NK-92 (cell line): ENCODE measurements around the gene C14orf180.

ENCODE experiments used
- DNase-seq: peaks from one replicate; lab custom pipeline; 2025; ENCODE audit not compliant: unreplicated experiment; lab: John Stamatoyannopoulos, UW

Gene C14orf180

DNA sequence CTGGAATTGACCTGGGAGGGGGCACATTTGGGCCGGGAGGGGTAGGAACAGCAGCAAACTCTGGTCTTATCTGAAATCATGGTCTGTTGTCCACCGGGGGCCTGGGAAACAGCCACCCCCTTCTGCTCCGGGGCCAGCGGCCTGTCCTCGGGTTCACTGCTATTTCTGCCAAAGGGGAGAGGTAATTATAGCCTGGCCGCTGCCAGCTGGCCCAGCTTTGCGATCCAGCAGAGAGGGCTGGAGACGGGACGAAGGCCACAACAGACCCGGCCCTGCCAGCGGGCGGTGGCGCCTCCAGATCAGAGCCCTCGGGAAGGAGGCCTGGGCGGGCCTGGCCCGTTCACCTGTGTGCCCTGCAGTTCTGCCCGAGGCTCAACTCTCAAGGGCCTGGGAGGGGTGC, at the start of gene C14orf180:
Gene C14orf180 (plus strand): TSS at position 258 of the 400 bp plus-strand sequence. CDS start 6,667 bp downstream, outside the sequence.
- DNase-seq, result no peak

DNA sequence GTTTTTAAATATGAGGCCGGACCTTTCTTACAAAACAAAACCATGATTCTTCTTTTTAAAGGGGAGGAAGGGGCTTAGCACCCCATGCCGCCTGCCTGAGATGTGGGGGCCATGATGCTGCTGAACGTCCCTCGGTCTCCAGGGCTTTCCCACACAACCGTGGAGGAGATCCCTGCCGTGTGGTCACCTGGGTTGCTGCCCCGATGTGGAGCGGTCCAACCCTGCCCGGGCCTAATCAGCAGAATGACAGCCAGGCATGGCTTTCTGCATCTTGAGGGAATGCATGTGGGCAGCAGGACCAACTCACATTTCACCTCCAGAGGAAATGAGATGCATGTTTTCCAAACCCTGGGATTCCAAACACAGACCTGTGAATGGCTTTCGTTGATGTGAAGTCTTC, 48.9 kb upstream of the C14orf180 start:
- DNase-seq, result no peak

DNA sequence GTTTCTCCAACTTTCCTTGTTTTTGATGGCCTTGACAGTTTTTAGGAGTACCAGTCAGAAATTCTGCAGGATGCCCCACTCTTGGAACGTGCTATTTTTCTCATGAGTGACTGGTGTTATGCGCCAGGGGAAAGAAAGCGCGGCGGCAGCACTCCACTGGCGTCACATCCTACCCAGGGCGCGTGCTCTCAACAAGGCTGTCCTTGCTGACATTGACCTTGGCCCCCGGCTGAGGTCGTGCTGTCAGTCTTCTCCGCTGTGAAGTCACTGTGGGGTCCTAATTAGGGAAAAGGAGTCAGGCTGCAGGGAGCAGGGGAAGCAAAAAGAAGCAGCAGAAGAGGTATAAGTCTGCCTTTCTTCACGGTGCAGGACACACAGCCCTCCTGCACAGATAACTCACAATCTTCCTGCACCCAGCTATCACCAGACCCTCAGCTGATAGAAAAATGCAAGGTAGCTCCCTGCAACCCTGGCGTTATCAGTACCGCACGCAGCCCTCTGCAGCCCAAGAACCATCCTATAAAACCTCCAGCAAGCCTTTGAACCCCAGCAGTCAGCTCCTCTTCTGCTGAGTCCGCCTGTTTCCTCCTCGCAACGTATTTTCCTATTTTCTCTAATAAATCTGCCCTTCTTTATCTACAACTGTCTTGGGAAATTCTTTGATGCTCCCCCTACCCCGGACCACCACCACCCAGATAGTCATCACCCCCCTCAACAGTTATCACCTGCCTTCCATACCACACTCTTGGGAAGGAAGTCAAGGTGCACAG, 48.0 kb upstream of the C14orf180 start:
- no peak for DNase-seq

DNA sequence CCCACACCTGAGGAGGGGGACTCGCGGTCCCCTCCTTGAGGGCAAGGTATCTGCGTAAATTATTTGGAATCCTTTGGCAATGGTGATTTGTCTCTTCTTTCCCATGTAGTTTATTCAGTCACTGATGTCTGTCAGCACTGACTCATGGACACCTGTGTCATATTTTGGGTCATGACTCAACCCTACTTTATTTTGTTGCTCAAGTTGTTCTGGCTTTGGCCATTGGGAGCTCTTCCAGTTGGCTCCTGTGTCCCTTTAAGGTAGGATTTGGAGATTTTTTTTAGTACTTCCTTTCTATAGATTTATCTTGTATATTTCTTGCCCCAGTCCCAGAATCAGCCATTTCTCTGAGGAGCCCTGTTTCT, 47.4 kb upstream of the C14orf180 start:
- no peak for DNase-seq

DNA sequence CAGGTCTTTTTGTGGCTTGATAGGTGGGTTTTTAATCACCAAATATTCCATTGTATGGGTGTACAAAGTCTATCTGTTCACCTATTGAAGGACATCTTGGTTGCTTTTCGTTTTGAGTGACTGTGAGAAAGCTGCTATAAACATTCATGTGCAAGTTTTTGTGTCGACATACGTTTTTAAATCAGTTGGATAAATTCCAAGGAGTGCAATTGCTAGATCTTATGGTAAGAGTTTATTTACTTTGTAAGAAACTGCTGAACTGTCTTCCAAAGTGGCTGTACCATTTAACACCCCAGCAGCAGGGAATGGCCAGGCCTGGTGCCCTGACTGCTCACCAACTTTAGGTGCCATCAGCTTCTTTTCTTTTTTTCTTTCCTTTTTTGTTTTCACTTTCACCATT, 45.5 kb upstream of the C14orf180 start:
- DNase-seq, result no peak

DNA sequence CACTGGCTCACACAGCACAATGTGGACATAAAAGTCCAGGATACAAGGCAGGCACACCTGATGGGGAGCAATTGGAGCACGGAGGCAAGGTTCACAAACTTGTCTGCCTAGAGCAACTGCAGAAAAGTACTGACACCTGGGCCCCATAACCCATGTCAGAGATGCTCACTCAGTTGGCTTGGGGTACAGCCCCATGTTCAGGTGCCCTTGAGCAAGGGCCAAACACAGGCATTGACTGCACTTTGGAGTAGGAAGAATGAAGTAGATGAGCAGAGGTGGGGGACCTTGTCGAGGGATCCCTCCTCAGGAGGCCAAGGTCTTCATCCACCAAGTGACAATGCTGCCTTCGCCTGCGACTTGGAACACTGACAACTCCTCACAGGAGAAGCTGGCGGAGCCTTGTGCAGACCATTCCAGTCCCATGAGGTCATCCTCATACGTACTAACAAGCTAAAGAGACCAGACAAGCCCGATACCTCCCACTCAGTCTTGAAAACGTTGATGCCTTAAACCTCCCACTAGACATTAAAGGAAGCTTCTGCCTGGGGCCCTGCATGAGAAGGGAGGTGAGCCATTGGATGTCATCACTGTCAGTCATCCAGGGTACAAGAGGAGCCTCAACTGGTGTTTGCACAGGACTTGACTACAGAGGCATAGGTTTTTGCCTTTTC, 42.5 kb upstream of the C14orf180 start:
- no peak for DNase-seq

DNA sequence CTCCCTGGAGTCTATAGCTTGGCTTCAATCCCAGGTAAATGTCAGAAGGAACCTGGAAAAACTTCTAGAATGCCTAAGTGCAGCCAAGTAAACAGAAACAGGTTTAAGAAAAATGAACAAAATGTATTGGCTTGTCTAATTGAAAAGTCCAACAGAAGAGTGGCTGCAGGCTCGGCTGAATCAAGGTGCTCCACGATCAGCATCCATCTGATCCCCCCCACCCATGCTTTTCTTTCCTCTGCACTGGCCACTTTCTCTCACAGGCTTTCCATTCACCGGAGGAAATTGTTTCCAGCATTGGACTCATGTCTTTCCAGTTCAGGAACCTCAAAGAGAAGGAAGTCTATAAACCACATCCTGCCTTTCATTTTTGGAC, 42.0 kb upstream of the C14orf180 start:
- no peak for DNase-seq

DNA sequence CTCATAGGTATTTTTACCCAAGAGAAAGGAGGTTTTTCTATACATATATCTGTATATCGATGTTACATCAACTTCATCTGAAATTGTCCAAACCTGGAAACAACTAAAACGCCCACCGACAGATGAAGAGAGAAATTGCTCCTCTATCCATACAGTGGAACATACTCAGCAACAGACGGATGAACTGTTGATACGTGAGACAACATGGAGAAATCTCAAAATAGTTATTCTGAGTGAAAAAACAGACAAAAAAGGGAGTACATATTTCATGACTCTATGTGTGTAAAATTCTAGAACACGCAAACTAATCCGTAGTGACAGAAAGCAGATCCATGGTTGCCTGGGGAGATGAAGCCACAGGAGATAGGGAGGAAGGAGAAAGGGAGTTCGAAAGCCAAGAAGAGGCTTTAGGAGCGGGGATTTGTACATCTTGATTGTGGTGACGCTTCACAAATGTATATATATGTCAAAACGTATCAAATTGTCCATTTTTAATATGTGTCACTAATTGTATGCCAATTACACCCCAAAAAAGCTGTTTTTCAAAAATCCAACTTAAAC, 37.6 kb upstream of the C14orf180 start:
- DNase-seq, result no peak

DNA sequence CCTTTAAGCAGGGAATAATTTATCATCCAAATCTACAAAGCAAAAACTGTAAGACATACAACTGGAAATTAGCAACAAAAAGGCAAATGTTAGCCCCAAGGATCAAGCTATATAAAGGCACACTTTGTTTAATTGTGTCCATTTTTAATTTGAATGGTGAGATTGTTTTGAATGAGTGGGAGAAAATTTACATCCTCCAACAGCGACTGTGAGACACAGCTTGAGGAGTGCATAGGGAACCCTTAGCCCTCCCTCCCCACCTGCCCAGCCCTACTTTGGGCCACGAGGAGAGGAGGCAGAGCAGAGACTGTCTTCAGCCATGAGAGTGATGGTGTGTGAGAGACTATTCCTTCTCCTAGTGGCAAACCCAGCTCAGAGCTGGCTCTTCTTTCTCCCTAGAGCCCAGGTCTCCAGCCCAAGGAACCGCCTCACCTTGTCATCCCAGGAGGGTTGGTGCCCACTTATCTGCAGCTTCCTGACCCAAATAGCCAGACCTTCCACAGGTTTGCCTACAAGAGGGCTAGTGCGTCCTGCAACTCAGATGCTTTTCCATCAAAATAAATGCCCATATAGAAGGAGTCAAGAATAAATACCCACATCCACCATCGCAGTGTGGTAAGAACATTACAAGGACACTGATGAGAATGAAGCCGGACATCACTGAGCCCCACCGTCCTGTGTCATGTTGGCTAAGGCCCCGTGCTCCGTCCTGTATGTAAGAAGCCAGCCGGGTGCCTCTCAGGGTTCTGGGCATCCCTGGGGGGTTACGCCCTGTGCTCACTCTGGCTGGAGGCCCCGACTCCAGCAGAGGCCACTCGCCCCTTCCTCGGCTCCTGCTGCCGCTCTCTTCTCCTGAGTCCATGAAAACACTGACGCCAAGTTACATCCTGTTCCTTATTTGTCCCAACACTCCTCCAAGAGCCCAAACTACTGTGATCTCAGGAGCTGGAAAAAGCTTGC, 36.4 kb upstream of the C14orf180 start:
- DNase-seq, result no peak

DNA sequence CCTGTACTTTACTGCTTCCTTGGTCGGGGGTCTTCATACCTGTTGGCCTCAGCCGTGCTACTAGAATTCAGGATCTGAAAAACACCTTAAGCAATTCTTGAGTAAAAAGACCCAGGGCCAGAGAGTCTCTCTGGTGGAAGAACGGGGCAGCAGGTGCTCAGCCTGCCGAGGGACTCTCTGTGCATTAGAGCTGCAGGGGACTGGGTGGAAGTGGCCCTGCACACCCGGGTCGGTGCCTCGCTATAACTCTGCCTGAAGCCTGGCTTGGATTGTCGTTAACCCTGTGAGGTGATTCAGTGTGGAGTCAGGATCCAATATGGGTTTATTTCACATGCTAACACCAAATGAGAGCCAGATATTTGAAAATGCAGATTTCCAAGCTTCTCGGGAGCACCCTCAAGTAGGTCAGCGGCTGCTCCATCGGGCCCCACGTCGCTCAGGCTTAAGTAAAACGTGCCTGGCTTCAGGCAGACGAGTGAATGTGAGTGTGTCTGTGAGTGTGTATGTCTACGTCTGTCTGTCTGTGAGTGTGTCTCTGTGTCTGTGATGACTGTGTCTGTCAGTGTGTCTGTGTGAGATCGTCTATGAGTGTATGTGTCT, 35.1 kb upstream of the C14orf180 start:
- DNase-seq, result no peak

DNA sequence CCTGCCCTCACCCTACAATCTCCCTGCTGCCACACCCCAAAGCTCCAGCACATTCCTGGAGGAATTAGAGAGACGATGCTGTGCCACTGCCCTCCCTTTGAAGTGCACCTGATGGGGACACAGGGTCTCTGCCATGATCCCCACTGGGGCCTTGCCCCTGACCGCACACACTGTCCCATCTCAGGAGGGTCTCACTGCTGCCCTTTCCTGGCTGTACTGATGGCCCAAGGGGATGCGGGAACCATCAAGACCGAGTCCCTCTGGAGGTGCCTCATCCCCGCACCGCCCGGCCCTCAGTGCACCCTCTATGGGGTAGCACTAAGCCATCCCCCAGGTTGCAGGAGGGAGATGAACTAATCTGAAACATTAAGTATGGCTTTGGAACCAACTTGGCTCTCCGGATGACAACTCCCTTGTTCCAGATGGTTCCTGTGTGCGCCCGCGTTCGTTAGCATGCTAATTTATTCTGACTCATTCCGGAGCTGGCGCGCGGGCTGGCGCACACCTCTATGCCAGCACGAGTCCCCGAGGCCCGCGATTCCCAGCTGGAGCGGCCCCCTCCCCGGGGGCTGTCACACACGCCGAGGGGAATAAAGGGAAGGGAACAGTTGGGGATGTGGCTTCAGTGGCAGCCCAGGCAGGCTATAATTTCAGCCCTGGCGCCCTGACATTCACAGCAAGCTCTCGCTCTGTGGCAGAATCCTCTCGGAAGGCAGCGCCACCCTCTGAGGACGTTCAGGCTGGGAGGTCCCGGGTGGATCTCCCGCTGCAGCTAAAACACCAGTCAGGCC, 34.2 kb upstream of the C14orf180 start:
- no peak for DNase-seq

DNA sequence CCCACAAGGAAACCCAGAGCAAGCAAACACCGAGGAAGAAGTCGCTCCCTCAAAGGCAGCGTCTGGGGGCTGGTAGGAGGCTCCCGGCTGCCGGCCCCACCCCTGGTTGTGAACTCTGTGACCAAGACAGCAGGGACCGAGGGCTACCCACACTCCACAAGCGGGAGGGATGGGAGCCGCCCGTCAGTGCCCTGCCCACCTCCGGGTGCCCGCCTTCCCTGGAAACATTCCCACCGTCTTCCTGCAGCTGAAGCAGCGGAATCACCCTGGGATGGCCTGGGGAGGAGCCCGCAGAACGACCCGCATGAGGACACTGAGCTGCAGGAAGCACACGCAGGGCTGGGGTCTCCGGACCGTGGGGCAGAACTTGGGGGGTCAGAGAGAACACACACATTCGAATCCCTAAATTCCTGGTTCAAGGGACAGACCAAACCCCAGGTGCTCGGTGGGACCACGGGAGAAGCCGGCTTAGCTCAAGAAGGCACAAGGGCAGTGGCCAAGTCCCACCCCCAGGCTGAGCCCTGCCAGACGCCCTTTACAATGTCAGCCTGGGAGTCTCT, 33.5 kb upstream of the C14orf180 start:
- no peak for DNase-seq

DNA sequence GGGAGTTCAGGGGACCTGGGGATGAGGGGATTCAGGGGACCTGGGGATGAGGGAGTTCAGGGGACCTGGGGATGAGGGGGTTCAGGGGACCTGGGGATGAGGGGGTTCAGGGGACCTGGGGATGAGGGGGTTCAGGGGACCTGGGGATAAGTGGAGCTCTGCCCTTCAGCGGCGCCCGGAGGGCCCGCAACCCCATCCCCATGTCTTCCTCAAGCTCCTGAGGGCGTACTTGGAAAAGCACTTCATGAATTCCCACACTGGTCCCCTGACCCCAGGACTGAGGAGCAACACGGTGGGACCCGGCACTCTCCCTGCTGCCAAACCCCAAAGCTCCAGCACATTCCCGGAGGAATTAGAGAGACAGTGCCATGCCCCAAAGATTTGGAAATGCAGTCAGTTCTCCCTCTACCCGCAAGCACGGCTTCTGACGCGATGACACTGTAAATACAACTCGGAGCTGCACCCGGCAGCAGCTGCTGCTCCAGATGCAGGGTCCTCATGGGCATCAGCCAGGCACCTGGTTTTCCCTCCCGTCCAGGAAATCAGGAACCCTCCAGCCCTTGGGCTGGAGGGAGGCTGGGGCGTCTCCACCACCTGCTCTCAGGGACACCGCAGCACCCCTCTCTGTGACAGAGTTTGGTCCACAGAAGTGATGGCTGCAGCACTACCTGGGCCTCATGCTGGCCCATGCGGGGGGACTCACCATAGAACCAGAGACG, 32.8 kb upstream of the C14orf180 start:
- no peak for DNase-seq

DNA sequence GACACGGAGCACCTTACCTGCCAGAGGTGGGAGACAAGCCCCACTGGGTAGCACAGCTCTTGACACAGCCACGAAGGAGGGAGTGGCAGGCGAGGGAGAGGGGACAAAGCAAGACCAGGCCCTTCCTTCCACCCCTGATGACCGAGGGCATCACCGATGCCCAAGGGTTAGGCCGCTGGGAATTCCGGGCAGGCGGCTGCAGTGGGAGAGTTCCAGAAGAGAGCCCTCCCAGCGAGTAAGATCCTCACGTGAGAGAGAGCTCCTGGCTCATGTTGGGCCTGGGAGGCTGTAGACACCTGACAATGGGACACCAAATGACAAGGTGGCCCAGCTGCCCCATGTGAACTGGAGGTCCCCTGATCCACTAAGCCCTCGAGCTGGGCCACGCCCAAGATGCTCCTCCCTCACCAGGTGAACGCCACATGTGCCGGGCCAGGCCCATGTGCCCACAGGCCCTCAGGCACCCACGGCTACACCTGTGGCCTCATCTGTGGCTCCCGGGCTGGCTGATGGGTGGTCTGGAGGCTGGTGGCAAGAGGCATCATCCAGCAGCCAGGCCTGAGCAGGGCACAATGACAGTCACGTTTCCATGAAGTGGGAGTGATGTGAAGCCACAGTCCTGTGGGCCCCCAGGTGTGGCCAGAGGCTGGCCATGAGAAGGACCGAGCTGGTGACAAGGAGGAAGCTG, 32.1 kb upstream of the C14orf180 start:
- no peak for DNase-seq

DNA sequence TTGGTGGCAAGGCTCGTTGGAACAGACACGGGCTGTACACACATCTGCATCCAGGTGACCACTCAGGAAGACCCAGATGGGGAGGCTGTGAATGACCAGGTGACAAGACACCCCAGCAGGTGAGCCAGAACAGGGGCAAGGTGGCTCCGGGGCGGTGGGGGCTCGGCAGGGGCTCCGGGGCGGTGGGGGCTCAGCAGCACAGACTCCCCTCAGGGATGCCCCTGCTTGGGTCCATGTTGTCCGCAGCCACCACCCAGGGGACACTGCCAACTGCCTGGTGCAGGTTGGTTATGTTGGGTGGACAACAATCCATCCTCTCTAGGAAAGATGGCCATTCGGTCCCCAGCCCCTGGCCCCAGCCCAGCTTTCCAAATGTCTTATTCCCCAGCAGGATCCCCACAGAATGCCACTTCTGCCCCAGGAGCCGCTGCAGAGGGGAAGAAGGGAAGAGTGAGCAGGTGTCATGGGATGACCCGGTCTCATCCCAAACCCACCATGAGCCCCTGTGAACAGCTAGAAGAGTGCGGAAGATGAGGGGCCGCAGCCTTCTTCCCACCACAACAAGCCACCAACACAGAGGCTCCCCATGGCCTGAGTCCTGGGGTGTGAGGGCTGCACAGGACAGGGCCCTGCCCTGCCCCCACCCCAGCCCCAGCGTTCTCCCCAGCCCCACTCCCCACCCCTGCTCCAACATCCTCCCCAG, 31.4 kb upstream of the C14orf180 start:
- no peak for DNase-seq

DNA sequence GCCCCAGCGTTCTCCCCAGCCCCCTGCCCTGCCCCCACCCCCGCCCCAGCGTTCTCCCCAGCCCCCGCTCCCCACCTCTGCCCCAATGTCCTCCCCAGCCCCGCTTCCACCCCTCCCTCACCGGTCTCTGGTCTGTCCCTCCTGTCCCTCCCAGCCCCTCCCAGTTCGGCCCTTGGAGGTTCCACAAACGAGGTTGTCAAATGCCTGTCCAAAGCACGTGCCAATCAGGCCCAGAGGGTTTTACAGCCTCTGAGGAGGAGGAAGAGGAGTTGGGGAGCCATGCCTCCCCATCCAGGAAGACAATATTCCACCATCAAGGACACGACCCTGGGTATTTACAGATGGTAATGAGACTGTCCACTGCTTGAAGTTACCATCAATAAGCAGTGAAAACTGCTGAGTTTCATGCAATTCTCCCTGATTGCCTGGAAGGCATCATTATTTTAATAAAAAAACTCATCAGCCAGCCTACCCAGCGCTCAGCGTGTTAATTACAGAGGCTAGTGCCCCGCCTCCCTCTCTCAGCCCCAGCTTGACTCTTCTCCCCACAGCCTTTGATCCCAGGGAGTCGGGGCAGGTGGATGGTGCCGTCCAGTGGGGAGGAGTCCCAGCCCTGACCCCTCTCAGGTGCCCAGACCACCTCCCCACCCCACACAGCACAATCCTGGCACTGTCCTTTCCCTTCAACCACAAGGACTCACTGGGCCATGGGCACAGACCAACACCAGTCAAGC, 30.6 kb upstream of the C14orf180 start:
- DNase-seq, result no peak
